KG1 (cell line): ENCODE results near the gene MLLT1.

ENCODE experiments used
- DNase-seq: peaks from one replicate; lab custom pipeline; 2025; lab: John Stamatoyannopoulos, UW

Gene MLLT1

GRCh38 chr19:6275170-6275744 lies 4.5 kb downstream of the MLLT1 start:
- DNase-seq = no peak

DNA sequence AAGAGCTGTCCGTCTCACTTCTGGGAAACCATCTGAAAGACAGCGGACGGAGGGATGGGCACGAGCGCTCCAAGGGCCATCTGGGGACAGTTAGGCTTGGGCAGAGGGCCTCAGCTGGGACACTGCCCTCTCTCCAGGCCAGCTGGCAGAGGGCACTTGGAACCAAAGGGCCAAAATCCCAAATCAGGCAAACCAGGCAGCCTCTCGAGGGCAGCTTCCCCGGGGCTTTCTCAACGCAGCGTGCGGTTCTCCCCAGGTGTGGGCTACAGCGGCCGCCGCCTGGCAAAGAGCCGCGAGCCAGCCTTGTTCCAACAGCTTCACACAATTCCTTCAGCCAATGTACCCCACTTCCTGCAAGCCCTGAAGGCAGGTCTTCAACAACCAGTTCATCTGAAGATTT lies 5.0 kb downstream of the MLLT1 start:
- no peak for DNase-seq

DNA sequence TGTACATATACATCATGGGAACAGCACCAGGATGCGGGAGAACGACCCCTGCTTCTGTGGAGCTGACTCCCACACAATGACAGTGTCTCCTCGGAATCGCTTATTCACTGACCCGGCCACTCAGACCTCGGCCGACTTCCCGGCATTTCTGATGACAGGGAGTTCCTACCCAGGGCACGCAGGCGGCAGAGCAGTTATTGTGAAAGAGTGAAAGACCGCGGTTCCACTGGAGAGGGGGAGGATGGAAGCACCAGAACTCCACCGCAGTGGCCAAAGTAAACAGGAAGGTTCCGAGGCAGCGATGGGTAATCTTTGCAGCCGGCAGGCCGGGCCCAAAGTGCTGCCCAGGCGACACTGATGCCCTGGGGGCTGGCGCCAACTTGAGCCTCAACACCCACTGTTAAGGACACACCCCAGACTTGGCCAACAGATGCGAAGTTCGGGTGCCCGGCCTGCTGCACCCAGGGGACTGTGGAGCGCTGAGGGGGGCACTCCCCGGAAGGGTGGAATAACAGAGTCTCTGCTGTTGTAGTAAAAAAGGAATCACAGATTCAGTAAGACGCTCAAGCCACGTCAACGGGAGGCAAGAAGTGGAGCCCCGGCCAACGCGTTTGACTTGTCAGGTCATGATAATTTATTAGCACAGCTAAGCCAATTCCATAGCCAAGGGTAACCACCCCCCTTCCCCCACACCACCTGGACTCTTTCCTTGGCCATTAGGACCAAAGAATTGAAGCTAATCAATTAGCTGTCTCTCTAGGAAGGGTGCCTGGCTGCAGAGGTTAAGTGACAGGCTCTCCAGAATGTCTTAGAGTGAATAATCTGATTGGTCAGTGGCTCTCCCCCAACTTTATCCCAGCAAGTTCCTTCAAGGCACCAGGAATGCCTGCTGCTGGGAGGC lies 5.8 kb downstream of the MLLT1 start:
- no peak for DNase-seq

DNA sequence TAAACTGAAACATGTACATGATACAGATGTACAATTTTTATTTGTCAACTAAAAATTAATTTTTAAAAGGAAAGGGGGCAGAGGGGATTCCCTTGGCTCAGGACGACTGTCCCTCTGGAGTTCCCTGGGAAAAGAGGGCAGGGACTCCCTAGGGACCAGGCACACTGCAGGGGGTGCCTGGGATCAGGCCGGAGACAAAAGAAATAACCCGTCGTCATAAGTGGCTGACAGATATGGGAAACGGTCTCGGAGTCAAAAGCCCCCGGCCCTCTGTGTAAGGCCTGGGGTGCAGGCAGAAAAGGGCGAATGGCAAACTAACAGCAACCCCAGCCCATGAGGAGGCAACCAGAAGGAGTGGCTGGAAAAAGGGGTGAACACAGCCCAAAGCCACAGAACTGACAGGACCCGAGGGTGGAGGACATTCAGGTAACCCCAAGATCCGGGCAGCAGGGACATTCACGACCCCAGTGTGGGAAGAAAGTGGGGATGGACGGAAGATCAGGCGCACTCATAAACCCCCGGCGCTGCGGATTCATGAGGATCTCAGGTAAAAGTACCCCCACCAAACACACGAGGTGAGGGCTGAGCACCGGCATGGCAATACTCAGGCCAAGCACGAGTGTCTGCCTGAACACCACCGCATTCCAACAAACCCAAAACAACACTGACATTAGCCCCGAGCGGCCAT lies 6.7 kb downstream of the MLLT1 start:
- no peak for DNase-seq

DNA sequence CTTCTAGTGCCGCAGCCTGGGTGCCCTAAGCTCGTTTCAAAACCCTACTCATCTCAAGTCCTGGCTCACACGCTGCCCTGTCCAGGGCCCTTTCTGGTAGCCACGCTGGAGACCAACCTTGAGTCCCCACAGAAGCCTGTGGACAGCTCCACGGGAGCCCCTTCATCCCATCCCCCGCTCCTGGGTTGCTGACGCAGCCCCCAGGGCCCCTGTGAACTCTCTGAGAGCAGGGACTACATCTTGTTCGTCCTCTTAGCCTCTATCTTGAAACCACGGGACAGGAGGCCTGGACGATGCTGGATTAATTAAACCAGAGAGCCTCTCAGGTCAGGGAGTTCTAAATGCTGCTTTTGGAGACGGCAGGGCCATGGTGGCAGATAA lies 7.4 kb downstream of the MLLT1 start:
- DNase-seq = no peak

DNA sequence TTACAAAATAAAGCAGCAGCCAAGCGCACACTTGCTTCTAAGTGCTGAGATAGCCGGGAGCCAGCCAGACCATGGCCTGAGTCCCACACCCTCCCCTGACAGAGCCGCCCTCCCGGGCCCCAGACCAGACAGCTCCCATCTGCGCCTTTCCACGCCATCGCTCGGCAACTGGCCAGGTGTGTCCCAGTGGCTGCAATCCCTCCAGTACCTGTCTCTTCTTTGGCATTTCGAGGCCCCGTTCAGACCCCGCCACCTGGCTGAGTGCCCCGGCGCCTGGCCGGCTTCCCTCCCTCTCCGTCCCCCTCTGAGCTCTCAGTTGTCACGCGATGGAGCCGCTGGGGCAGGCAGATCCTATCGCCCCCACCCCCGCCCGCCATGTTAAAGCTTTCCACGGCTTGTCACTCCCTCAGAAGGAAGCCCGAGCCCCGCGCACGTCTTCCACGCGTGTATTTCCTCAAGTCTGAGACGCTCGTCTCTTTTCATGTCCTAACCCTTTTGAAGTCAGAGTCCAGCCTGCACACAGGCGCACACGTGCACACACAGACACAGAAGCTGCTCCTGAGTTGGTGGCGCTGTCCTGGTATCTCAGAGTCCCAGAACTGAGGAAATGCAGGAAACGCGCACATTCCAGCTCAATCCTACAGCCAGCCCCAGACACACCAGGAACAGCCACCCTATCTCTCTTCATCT lies 7.9 kb downstream of the MLLT1 start:
- DNase-seq = no peak

DNA sequence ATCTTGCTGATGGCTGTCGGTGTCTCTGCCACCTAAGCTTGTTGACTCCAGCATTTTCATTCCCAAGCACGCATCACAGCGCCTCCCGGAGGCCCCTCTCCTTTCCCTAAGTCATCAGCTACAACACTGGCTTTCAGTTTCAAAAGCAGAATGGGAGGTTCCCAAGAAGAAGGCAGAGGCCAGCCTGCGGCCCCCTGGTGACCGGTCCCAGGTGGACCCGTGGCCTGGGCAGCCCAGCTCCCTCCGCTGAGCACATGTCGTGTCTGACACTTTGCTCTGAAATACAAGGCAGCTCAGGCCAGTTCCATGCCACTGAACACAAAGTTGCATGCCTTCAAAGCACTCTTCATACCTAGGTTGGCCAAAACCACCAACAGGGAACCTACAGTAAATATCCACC lies 8.5 kb downstream of the MLLT1 start:
- DNase-seq = no peak

GRCh38 chr19:6270822-6271221 lies 9.0 kb downstream of the MLLT1 start:
- DNase-seq = no peak

DNA sequence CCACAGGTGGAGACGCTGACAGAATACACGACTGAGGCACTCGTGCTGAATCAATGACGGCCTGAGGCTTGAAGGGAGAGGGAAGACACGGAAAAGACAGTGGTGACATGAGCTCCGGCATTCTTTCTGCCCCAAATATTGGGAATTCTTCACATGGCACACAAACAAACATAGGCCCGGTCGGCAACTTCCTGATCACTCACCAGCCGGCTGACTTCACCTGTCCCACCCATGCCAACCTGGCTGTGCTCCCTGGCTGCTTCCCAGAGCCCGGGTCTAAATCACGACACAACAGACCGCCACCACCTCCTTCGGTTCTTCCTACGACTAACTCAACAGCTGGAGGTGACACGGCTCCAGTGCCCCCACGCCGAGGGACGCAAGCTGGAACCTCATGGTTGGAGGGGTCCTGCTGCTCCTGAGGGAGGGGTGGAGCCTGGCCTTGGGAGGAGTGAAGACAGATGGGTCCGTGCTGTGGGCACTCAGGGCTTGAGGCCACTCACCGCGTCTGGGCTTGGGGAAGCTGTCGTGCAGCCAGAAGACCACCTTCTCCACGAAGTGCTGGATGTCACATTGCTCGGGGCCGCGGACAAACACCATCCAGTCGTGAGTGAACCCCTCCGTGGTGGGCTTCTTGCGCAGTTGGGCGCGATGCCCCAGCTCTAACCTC lies 9.6 kb downstream of the MLLT1 start:
- no peak for DNase-seq

- DNase-seq = no peak
These were observed 10.5 kb downstream of the MLLT1 start for GRCh38 chr19:6269101-6269886.

DNA sequence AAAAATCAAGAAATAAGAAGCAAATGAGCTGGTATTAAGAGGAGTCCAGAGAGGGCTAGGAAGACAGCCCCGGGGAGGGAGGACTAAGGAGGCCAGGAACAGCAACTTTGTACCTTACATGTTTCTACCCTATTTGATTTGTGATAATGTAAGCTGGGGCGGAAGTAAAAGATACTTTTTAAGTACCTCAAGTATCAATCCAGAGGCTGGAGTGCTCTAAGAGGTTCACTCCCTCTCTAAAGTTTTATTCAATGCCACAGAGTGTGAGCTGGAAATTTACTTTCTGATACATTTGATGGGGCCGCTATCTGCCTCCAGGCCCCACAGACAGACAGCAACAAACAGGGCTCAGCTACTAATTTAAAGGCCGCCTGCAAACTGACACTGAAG lies 11.4 kb downstream of the MLLT1 start:
- DNase-seq = no peak

DNA sequence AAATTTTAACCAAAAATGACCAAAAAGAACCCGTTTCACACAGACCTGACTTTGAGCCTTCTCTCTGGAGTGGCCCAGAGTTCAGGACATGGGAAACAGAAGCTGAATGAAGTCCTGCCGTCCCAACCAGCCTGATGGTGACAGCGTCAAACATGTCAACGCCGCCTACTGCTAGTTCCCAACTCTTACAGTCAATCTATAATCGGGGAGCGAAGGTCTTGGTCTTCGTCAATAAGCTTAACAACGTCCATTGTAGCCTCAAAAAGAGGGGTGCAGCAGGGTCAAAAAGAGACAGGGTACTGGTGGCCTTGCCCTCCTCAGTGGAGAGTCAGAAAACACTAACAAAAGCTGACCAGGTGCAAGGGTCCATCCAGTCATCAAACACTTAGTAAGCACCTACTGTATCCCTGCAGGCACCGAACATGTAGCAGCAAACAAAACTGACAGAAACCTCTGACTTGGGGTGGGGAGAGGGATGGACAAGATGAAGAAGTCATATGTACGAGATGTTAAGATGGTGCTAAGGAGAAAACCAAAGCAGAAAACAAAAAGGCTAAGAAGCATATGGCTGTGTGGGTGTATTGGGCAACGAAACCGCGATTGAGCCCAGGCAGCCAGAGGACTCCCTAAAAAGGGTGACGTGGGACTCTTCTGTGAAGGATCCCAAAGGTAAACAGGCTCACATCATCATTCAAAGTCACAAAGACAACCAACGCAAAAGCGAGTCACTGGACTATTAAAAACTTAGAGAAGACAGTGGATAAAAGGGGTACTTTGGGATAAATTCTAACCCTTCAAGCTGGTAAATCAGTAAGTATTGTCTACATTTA lies 12.0 kb downstream of the MLLT1 start:
- no peak for DNase-seq

DNA sequence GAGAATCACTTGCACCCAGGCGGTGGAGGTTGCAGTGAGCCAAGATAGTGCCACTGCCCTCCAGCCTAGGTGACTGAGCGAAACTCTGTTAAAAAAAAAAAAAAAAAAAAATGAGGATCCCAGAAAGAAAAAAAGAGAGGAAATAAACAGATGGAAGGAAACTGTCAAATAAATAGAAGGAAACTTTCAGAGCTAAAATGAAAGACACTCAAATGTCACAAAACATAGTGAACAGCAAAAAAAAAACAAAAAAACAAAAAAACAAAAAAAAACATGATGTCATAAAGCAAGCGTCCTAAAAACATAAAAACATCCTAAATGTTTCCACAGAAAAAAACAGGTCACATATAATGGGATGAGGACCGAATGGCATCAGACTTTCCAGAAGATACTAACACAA lies 15.0 kb downstream of the MLLT1 start:
- DNase-seq = no peak

- no peak for DNase-seq
These were observed 15.9 kb downstream of the MLLT1 start for GRCh38 chr19:6263735-6264444.

- DNase-seq = no peak
These were observed 16.5 kb downstream of the MLLT1 start for GRCh38 chr19:6263306-6263705.

- no peak for DNase-seq
These were observed 17.3 kb downstream of the MLLT1 start for GRCh38 chr19:6262519-6262918.

DNA sequence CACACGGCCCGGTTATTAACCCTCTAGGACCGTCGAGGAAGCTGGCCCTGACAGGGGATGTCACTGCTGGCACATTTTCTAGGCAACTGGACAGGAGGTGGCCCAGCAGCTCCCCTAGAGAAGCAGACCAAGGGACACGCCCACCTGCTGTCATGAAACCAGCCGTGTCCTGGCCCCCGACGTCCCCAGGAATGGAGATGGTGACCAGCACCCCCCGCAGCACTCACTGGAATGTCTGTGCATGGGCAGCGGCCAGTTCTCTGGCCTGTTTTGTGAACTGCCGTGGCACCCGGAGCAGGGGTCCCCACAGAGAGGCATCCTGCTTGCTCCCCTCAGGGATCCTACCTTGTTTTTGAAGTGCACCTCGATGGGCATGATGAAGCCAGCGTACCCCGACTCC lies 17.9 kb downstream of the MLLT1 start:
- no peak for DNase-seq

- DNase-seq = no peak
These were observed 18.7 kb downstream of the MLLT1 start for GRCh38 chr19:6260912-6261650.

DNA sequence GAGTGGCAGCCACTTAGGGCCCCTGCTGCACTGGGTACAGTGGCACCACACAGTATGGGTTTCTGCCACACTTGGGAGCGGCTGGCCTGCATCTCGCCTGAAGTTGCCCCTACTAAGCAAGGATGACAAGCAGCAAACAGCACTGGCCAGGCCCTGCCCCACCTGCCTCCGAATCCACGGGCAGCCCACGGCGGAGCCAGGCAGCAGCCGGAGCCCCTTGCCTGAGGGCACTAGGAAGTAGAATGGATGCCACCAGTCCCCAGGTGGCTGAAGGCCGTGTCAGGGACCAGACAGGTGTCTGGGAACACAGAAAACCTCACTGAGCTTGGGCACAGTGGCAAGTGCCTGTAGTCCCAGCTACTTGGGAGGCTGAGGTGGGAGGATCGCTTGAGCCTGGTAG lies 19.4 kb downstream of the MLLT1 start:
- DNase-seq = no peak
